Heart right ventricle (tissue), 16 donors: ENCODE results near the gene FAM131C. TPM values are rescaled to one million over a fixed set of nuclear protein-coding genes. Genes with fewer than 3 reads are reported as not detected.
A peak's percentile ranks its signal among the peaks of the same experiment; 100 is the strongest.
"Not testable (repeated sequence)": the region's sequence is repeated elsewhere in the genome, so short reads cannot be mapped to it uniquely, and the experiment has no call there.

Experiments
- ATAC-seq, 8 donors: fragments of 200-7000 bp; cut with Tn5 transposase; one replicate each; pipeline ENCODE4 v1.9.1; 2020; ENCODE audit warnings: mild to moderate bottlenecking in 8 of 8, moderate library complexity in 8 of 8, moderate number of reproducible peaks in 1 of 8
- DNase-seq, 2 donors: peaks; one replicate each; pipeline ENCODE4 v3.0.0-alpha.2; 2020
- H3K27ac ChIP-seq, 10 donors: fragments of 200-600 bp; sonication (generic) in 2 of 10; one replicate each; pipeline versions ENCODE4 v1.5.0 to v1.8.0; 2020 to 2022; ENCODE audit warnings: mild to moderate bottlenecking in 3 of 10
- H3K27me3 ChIP-seq, 7 donors: fragments of 200-600 bp; one replicate each; pipeline ENCODE4 v1.8.0; 2021 to 2022; ENCODE audit warnings: mild to moderate bottlenecking in 2 of 7
- H3K36me3 ChIP-seq, 9 donors: fragments of 200-600 bp; sonication (generic) in 1 of 9; one replicate each; pipeline versions ENCODE4 v1.5.0 to v1.8.0; 2020 to 2022; ENCODE audit warnings: mild to moderate bottlenecking in 2 of 9
- H3K4me1 ChIP-seq, 9 donors: fragments of 200-600 bp; sonication (generic) in 1 of 9; one replicate each; pipeline versions ENCODE4 v1.5.0 to v1.8.0; 2020 to 2022; ENCODE audit warnings: mild to moderate bottlenecking in 4 of 9
- H3K4me3 ChIP-seq, 10 donors: fragments of 200-600 bp; sonication (generic) in 2 of 10; one replicate each; pipeline versions ENCODE4 v1.5.0 to v1.8.0; 2020 to 2022; ENCODE audit warnings: mild to moderate bottlenecking in 7 of 10, moderate library complexity in 2 of 10
- H3K9me3 ChIP-seq, 11 donors: fragments of 200-600 bp in 10 of 11; sonication (generic) in 2 of 11; one replicate each; pipeline versions ENCODE4 v1.5.0 to v1.8.0; 2013 to 2022; ENCODE audit warnings: mild to moderate bottlenecking in 2 of 11, control low read depth in 1 of 11, moderate library complexity in 1 of 11
- CTCF ChIP-seq, 9 donors: fragments of 200-600 bp; sonication (generic) in 2 of 9; IDR thresholded peaks; one replicate each; pipeline versions ENCODE4 v1.5.0 to v1.8.0; 2021 to 2022; ENCODE audit warnings: antibody characterized with exemption in 9 of 9, mild to moderate bottlenecking in 5 of 9, moderate library complexity in 1 of 9
- WGBS, 2 donors: extraction: QIAGEN DNeasy Blood & Tissue Kit; methylation state at CpG; one replicate each; pipeline ENCODE4 v1.1.7; 2013; ENCODE audit warnings: inconsistent platforms in 1 of 2; 5-methylcytosine and 5-hydroxymethylcytosine counted together
- intact Hi-C, 10 donors: fragments of 100-400 bp; cut with DNase I; formaldehyde crosslinking; loops; one replicate each; pipeline versions ENCODE4 v1.11.1 to v1.14.2; 2022
- polyA plus RNA-seq, 2 donors: library from polyadenylated mRNA; stranded (reverse); fragments of 200-250 nt; gene quantifications; one replicate each; pipeline ENCODE4 v1.2.3, GENCODE V29; 2013
- total RNA-seq, 10 donors: library from RNA; stranded (reverse); fragmentation: NEBNext Ultra II Directional in 3 of 10; extraction: Animal tissue kit (Norgen Biotek cat#: 25700) in 3 of 10; gene quantifications; one replicate each; pipeline versions ENCODE4 v1.2.1 to v1.2.4, GENCODE V29; 2021 to 2023
- donor health status: Arrhythmogenic right ventricular cardiomyopathy.
- donor health status: ischemic (EF 13 %, LVEDD 7.1; RV severe dilation, severe dysfunction).
- donor health status: healthy with polysubstance abuse.
- donor health status: DM: no; HTN: yes; CAD: no.
- donor health status: DM: no; HTN: no; CAD: no.
- donor health status: ischemic (EF 25% LVEDD 6.9; RV normal size, moderate dysfunction).
- donor health status: ischemic (EF 25% LVEDD 5.7; RV mildly dilated, moderate dysfunction).
- donor health status: healthy.
- donor health status: DM: yes; HTN: yes; CAD: no.
- donor health status: Ischemic cardiomyopathy.
- donor health status: ischemic (EF 35%, LVEDD 5.7; RV mildly dilated, moderate dysfunction).
- donor health status: nonischemic (EF 11% LVEDD 7.7; RV severe dilation, severe dysfunction).
- donor health status: DM: yes; HTN: yes; CAD: no.
- donor health status: PGD.
- donor health status: ischemic (EF 29% LVEDD 5.4; RV normal size, mild dysfunction).
- donor health status: nonischemic (EF 23%, LVEDD 6.1; RV moderate dilation, normal function).

Gene FAM131C
- total and polyA plus RNA-seq, 12 donors: 0.72 to 11.8 (median 2.4) TPM

GRCh38 chr1:16111771-16112595 lies 38.5 kb upstream of the FAM131C start:
- DNase-seq (peak in 1 of 2 donors; percentile 63), ATAC-seq (peak; percentile 53 to 85 (median 76))
- H3K9me3 ChIP-seq: peaks cover 0 to 16% (median 0%) of the 10 kb centered on the region in 11 donors
- no peak for TF ChIP-seq CTCF (IDR thresholded peaks at IDR 0.05)
- peak overlapping the region in 2 of 10 donors; percentile 4 to 19 for H3K27ac ChIP-seq
- H3K36me3 ChIP-seq: no peaks in the 10 kb centered on the region
- intact Hi-C loops: no loop called here
- no peak overlapping the region for H3K4me3 ChIP-seq
- H3K4me1 ChIP-seq: peaks cover 0 to 26% (median 13%) of the 10 kb centered on the region in 9 donors
- 67 to 76% methylated on average over 15 of the region's 15 CpGs for WGBS, 2 donors
- no peaks in the 10 kb centered on the region for H3K27me3 ChIP-seq

- Histone ChIP-seq H3K9me3 (peaks cover 0 to 16% (median 0%) of the 10 kb centered on the region in 11 donors), H3K36me3 (no peaks in the 10 kb centered on the region), H3K4me1 (peaks cover 0 to 34% (median 13%) of the 10 kb centered on the region in 9 donors), H3K4me3 (no peak overlapping the region), H3K27ac (no peak overlapping the region), H3K27me3 (no peaks in the 10 kb centered on the region)
- 94 to 96% methylated on average over 6 to 7 of the region's 7 CpGs for WGBS, 2 donors
- TF ChIP-seq CTCF (IDR thresholded peaks at IDR 0.05): no peak
- intact Hi-C loops: no loop called here
- ATAC-seq (no peak), DNase-seq (no peak)
Measured at GRCh38 chr1:16110884-16111283, 37.4 kb upstream of the FAM131C start.

- TF ChIP-seq CTCF (IDR thresholded peaks at IDR 0.05): no peak
- H3K4me1 ChIP-seq: peaks cover 0 to 34% (median 13%) of the 10 kb centered on the region in 9 donors
- H3K9me3 ChIP-seq: peaks cover 0 to 16% (median 0%) of the 10 kb centered on the region in 11 donors
- no peaks in the 10 kb centered on the region for H3K27me3 ChIP-seq
- H3K36me3 ChIP-seq: no peaks in the 10 kb centered on the region
- WGBS, 2 donors: 86% methylated on average over 6 of the region's 6 CpGs
- intact Hi-C loops: no loop called here
- no peak overlapping the region for H3K4me3 ChIP-seq
- DNase-seq (no peak), ATAC-seq (no peak)
- H3K27ac ChIP-seq: no peak overlapping the region
Measured at GRCh38 chr1:16110456-16110855, 37.0 kb upstream of the FAM131C start.

- H3K27ac ChIP-seq: no peak overlapping the region
- no peaks in the 10 kb centered on the region for H3K27me3 ChIP-seq
- H3K36me3 ChIP-seq: no peaks in the 10 kb centered on the region
- peaks cover 0 to 16% (median 0%) of the 10 kb centered on the region in 11 donors for H3K9me3 ChIP-seq
- ATAC-seq (peak in 1 of 8 donors; percentile 37), DNase-seq (no peak)
- H3K4me1 ChIP-seq: peaks cover 0 to 34% (median 13%) of the 10 kb centered on the region in 9 donors
- H3K4me3 ChIP-seq: no peak overlapping the region
- WGBS, 2 donors: 83 to 86% methylated on average over 1 of the region's 1 CpG
- intact Hi-C loops: no loop called here
- TF ChIP-seq CTCF (IDR thresholded peaks at IDR 0.05): no peak
Measured at GRCh38 chr1:16109571-16109970, 36.1 kb upstream of the FAM131C start.

- H3K4me3 ChIP-seq, H3K27ac ChIP-seq, DNase-seq, ATAC-seq, H3K36me3 ChIP-seq, H3K27me3 ChIP-seq, intact Hi-C loops: not testable (repeated sequence)
- H3K4me1 ChIP-seq: peaks cover 0 to 23% (median 3%) of the 10 kb centered on the region in 9 donors
- 54 to 61% methylated on average over 5 of the region's 5 CpGs for WGBS, 2 donors
- peaks cover 0 to 16% (median 0%) of the 10 kb centered on the region in 11 donors for H3K9me3 ChIP-seq
Measured at GRCh38 chr1:16107039-16107438, 33.6 kb upstream of the FAM131C start.
